ENCODE results near the gene FAN1. TPM values are rescaled to one million over a fixed set of nuclear protein-coding genes. Genes with fewer than 3 reads are reported as not detected.

FAN1 gene
- total and polyA plus RNA-seq, 9 of the 15 experiments (the other 6 are each of a cell fraction or from before 2014, with no cell fraction given): 1.5 to 16.8 (median 12.0) TPM

GRCh38 chr15:30903497-30904187 is at the start of gene FAN1 (continued):
- TF ChIP-seq E2F6 (IDR thresholded peaks at IDR 0.05; ENCODE audit: borderline replicate concordance in 1 of 2, extremely low read depth in 1 of 2, insufficient read depth in 1 of 2, insufficient read length in 1 of 2, low read depth in 1 of 2, low read length in 1 of 2, poor library complexity in 1 of 2, severe bottlenecking in 1 of 2): peak; percentile 93 to 97
- TF ChIP-seq ZNF583 (CRISPR knock-in tag; IDR thresholded peaks at IDR 0.05): no peak
- TF ChIP-seq, protein P1, sequence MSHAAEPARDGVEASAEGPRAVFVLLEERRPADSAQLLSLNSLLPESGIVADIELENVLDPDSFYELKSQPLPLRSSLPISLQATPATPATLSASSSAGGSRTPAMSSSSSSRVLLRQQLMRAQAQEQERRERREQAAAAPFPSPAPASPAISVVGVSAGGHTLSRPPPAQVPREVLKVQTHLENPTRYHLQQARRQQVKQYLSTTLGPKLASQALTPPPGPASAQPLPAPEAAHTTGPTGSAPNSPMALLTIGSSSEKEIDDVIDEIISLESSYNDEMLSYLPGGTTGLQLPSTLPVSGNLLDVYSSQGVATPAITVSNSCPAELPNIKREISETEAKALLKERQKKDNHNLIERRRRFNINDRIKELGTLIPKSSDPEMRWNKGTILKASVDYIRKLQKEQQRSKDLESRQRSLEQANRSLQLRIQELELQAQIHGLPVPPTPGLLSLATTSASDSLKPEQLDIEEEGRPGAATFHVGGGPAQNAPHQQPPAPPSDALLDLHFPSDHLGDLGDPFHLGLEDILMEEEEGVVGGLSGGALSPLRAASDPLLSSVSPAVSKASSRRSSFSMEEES (CRISPR knock-in tag; IDR thresholded peaks at IDR 0.05): no peak
- no peak for TF ChIP-seq ZBTB40 (IDR thresholded peaks at IDR 0.05)
- no peak for TF ChIP-seq ZBTB40 (CRISPR knock-in tag; IDR thresholded peaks at IDR 0.05)
- peak; percentile 45; the same call in 1 of the 2 replicates for TF ChIP-seq ZNF316 (IDR thresholded peaks at IDR 0.05)
- TF ChIP-seq ATF6 (CRISPR knock-in tag; IDR thresholded peaks at IDR 0.05): no peak
- 0 out of 4 replicates have a peak, but pooled peaks of 1 of the 2 experiments have one; percentile 70 for TF ChIP-seq MLX (CRISPR knock-in tag; conservative IDR thresholded peaks at IDR 0.05)
- TF ChIP-seq ZNF197 (CRISPR knock-in tag; IDR thresholded peaks at IDR 0.05; ENCODE audit: low read depth): no peak
- no peak for TF ChIP-seq PYGO2 (tag; IDR thresholded peaks at IDR 0.05)
